Measurements from ENCODE around the gene ST3GAL5.
"Not testable (repeated sequence)": the region's sequence is repeated elsewhere in the genome, so short reads cannot be mapped to it uniquely, and the experiment has no call there.

Gene ST3GAL5

GRCh38 chr2:85915606-85916303, 27.0 kb upstream of the ST3GAL5 start:
- no peak for DNase-seq

GRCh38 chr2:85914922-85915321, 26.1 kb upstream of the ST3GAL5 start:
- DNase-seq, result no peak

- no peak for DNase-seq
These were observed 25.4 kb upstream of the ST3GAL5 start for GRCh38 chr2:85913884-85914881.

- no peak for DNase-seq
These were observed 23.3 kb upstream of the ST3GAL5 start for GRCh38 chr2:85911814-85912692.

GRCh38 chr2:85911097-85911496, 22.3 kb upstream of the ST3GAL5 start:
- DNase-seq, result no peak

- DNase-seq, result no peak
These were observed 20.2 kb upstream of the ST3GAL5 start for GRCh38 chr2:85909005-85909404.

- no peak for DNase-seq
These were observed 19.7 kb upstream of the ST3GAL5 start for GRCh38 chr2:85908506-85908905.

- DNase-seq, result no peak
These were observed 18.9 kb upstream of the ST3GAL5 start for GRCh38 chr2:85907671-85908157.

GRCh38 chr2:85906748-85907147, 18.0 kb upstream of the ST3GAL5 start:
- no peak for DNase-seq

GRCh38 chr2:85905891-85906290, 17.1 kb upstream of the ST3GAL5 start:
- no peak for DNase-seq

- no peak for DNase-seq
These were observed 16.4 kb upstream of the ST3GAL5 start for GRCh38 chr2:85905187-85905666.

- no peak for DNase-seq
These were observed 15.1 kb upstream of the ST3GAL5 start for GRCh38 chr2:85903849-85904248.

- DNase-seq, result no peak
These were observed 13.7 kb upstream of the ST3GAL5 start for GRCh38 chr2:85902496-85902895.

- DNase-seq, result no peak
These were observed 12.4 kb upstream of the ST3GAL5 start for GRCh38 chr2:85901155-85901554.

GRCh38 chr2:85900366-85900765, 11.6 kb upstream of the ST3GAL5 start:
- no peak for DNase-seq

- DNase-seq, result no peak
These were observed 11.1 kb upstream of the ST3GAL5 start for GRCh38 chr2:85899849-85900248.

GRCh38 chr2:85899284-85899683, 10.5 kb upstream of the ST3GAL5 start:
- DNase-seq, result no peak

GRCh38 chr2:85898881-85899280, 10.1 kb upstream of the ST3GAL5 start:
- DNase-seq, result no peak

- not testable (repeated sequence) for DNase-seq
These were observed 5.9 kb upstream of the ST3GAL5 start for GRCh38 chr2:85894554-85895278.

- no peak for DNase-seq
These were observed 4.9 kb upstream of the ST3GAL5 start for GRCh38 chr2:85893428-85894258.
